Measurements from ENCODE around the gene MEIS2.

GRCh38 chr15:36884936-36885635 lies 215.3 kb downstream of the MEIS2 start:
- TF ChIP-seq TAF1 (IDR thresholded peaks at IDR 0.05; ENCODE audit: low read depth) = no peak
- TF ChIP-seq EP300 (IDR thresholded peaks at IDR 0.05; ENCODE audit: borderline replicate concordance) = no peak
- no peak for TF ChIP-seq YY1 (IDR thresholded peaks at IDR 0.05; ENCODE audit: low read depth)
- TF ChIP-seq REST (IDR thresholded peaks at IDR 0.05; ENCODE audit: low read depth) = no peak
- no peak for TF ChIP-seq RAD21 (IDR thresholded peaks at IDR 0.05; ENCODE audit: low read depth)
- no peak for TF ChIP-seq MAX (IDR thresholded peaks at IDR 0.05)
- TF ChIP-seq CEBPB (IDR thresholded peaks at IDR 0.05) = no peak
- no peak for TF ChIP-seq TEAD4 (IDR thresholded peaks at IDR 0.05)

Measured in Ishikawa (cell line).